HG03045 (cell line): Measurements from ENCODE around the gene DNAH17.

Source experiments
- ATAC-seq: cut with Tn5 transposase; IDR thresholded peaks from one replicate; pipeline ENCODE4 v1.9.1; 2021; ENCODE audit warnings: mild to moderate bottlenecking, moderate library complexity; ENCODE audit not compliant: unreplicated experiment

The DNAH17 gene

DNA sequence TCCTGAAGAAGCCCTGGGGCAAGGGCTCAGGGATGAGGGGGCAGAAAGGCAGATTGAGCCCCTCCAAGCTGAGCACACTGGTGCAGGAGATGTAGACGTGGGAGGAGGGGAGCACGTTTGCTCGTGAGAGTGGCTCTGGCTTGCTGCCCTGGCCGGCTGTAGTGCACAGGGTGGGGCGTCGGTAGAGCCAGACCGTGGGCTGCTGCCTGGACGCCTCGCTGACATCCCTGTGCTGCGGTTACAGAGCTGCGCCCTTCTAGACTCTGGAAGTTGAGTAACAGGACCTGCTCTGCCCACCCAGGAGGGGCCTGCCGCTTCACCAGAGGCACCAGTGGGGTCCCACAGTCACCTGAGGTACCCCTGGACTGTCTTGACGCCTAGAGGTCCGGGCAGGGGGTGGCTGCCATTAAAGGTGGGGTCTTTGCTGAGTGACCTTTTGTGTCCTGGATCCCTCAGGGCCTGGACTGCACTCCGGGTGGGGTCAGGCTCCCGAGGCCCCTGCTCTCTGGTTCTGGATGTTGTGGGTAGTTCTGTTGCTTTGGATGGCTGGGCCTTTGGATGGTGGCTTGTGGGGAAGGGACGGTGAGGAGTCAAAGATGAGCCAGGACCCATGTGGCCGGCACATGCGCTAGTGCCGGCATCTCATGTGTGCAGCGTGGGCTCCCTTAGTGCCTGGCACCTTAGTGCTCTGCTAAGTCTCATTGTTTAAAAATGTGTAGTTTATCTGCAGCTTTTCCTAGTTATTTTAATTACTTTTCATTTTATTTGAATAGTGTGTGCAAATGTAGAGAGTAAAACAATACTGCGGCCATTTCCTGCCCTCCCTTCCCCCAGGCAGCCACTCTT, 157.0 kb downstream of the DNAH17 start:
- no peak for ATAC-seq

GRCh38 chr17:78418326-78419026, 158.7 kb downstream of the DNAH17 start:
- ATAC-seq = no peak

DNA sequence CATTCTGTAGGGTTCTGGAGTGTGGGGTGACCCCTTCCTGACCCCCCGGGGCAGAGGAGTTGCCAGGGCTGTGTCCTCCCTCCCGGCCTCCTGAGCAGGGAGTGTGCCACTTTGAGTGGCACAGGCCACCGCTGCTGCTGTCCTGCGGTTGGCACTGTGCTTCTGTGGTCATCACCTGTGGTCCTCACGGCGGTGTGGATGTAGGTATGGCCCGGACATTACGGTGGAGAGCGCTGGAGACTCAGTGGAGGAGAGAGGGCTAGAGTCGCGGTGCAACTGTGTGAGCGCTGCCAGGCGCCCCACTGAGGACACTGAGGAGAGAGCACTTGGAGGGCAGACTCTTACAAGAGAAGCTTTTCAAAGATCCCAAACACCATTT, 159.7 kb downstream of the DNAH17 start:
- ATAC-seq = no peak

DNA sequence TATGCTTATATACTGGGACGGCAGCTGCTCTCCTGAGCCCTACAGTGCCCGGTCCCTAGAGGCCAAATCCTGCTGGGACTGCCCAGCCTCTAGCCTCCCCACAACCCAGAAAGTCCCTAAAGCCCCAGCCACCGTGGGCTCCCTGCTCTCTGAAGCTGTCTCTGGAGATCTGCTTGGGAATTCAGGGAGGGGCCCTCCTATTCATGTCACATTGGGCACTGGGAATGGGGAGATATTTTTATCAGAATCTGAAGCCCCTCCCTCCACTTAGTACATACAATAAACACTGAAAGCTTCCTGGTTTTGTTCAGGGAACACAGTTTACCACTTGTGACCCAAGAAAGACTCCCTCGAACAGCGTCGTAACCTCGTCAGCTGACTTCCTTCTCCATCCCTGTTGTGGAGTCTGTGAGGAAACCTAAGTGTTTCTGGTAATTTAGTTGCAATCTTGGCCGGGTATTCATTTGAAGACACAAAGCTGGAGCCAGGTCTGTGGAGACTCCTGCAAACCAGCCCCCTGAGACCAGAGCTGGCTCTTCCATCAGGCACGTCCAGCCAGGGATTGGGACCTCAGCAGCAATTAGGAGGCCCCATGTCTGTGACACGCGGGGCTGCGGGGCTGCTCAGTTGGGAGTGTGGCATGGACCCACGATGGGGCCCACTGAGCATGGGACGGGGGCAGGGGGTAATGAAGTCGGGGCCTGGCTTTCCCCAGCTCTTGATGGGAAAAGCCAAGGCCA, 160.2 kb downstream of the DNAH17 start:
- no peak for ATAC-seq

DNA sequence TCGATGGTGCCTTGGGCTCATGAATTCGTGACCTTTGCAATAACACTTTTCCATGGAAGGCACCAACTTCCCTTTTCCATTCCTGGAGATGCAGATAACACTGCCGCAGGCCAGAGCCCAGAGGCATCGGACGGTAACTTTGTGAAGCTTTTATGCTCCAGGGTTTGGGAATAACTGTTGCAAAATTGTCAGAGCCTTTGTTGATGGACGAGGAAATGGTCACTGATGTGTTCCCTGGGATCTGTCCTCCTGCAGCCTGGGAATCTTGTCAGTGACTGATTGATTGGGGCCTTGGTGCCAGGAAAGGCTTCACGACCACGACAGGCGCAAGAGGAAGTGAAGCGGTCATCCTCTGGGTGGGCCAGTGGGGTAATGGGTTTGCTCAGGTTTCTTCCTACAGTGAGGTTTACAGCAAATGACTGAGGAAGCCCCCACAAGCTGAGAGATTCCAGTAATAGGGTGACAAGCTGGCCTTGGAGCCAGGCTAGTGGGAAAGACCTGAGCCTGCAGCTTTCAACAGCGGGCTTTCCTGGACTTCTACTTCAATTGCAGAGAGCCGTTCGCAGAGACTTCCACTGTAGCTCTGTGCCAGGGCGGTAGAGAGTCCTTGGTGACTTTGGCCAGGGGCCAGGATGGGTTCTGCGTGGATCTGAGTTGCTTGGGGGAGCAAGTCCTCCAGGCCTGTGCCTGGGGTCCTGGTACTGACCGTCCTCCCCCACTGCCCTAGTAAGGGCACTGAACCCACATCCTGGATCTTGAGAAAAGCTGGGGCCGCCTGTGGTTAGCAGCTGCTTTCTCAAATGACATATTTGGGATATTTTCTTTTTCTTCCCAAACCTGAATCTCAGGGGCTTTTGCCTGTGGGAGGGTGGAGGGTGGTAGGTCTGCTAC, 161.1 kb downstream of the DNAH17 start:
- ATAC-seq = no peak

GRCh38 chr17:78414178-78415162, 162.7 kb downstream of the DNAH17 start:
- ATAC-seq = no peak

GRCh38 chr17:78412403-78412802, 164.8 kb downstream of the DNAH17 start:
- ATAC-seq = no peak

DNA sequence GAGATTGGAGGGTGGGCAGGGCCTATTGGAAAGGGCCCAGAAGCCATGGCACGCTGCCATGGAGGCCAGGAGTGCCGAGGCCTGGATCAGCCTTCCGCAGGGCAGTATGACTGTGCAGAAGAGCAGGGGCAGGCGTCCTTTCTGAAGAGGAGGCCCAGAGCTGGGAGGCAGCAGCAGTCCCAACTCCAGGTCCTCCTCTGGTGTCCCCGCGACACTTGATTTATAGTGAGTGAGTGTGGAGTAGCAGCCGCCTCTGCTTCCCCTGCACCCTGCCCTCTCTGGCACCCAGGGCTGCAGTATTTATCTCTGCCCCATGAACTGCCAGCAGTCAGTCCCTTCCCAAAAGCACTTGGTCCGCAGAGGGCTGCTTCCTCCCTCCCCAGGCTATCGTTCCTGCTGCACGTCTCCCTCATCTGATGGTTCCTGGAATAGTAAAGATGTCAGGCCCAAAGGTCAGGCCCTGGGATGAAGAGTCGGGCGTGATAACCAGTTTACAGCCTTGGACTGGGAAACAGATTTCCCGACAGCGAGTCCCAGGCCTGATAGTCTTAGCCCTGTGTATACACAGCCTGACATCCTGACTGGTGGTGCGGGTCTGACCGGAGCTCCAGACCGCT, 165.8 kb downstream of the DNAH17 start:
- no peak for ATAC-seq

- no peak for ATAC-seq
Observed at GRCh38 chr17:78409191-78409928, 167.8 kb downstream of the DNAH17 start.

GRCh38 chr17:78408476-78409050, 168.6 kb downstream of the DNAH17 start:
- ATAC-seq = no peak

DNA sequence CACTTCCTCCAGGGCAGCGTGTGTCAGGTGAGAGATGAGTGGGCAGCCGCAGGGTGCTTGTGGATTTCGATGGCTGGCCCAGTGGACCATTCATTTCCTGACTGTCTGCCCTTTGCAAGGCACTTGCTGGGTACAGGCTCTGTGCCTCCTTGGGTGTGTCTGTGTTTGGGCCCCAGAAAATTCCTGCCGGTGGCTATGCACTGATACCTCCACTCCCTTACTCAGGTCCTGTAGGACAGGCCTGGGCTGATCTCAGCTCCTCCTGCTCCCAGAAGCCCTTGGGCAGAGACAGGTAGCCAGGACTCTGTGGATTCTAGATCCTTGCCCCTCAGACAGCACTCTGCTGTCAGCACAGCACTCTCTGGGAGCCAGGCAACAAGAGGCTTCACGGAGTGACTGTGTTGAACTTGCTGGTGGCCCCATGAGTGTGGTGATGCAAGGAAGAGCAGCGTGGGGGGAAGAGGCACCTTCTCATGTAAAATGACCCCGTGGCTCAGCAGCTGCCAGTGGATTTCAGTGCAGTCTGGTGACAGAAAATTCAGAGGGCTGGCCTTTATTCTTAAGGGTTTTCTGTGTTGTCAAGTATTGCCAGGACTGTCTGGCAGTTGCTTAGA, 169.7 kb downstream of the DNAH17 start:
- ATAC-seq = no peak

DNA sequence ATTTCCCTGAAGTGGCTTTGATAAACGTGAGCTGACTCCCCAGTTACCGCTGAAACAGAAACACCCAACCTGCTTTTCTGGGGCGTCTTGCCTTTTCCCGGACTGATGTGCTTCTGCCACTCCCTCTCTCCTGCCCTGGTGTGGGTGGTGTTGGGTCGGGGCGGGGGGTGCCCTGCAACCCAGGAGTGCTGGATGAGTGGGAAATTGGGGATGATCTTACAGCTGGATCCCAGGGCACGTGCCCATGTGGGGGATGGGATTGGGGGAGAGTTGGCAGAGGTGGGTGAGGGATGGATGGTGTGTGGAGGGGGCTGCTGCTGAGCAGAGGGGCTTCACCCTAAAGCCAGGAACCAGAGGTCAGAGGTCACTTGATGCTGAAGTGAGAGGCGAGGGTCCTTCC, 170.3 kb downstream of the DNAH17 start:
- no peak for ATAC-seq

GRCh38 chr17:78406396-78406795, 170.8 kb downstream of the DNAH17 start:
- ATAC-seq = no peak

DNA sequence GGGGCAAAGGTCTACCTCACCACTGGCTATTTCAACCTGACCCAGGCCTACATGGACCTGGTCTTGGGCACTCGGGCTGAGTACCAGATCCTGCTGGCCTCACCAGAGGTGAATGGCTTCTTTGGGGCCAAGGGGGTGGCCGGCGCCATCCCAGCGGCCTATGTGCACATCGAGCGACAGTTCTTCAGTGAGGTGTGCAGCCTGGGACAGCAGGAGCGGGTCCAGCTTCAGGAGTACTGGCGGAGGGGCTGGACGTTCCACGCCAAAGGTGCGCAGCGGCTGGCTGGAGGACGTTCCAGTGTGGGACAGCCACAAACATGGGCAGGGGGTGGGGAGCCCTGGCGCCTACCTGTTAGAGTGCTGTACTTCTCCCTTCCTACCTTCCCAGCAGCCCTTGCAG, 173.4 kb downstream of the DNAH17 start:
- no peak for ATAC-seq

DNA sequence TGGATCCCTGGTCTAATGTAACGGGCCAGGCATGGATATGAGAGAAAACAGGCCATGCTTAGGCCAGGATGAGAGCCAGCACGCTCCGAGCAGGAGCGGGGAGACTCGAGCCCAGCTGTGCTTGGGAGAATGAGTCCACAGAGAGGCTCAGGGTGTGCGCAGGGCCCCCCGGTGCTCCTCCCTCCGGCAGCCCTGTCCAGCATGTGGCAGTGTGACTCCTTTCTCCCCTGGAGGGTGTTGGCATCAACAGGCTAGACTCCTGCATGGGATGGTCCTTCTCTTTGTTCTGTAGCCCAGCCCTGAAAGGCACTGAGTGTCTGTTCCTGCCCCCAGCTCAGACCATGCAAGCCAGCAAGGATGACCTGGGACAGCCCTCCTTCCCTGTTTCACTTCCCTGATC, 175.3 kb downstream of the DNAH17 start:
- ATAC-seq = no peak

DNA sequence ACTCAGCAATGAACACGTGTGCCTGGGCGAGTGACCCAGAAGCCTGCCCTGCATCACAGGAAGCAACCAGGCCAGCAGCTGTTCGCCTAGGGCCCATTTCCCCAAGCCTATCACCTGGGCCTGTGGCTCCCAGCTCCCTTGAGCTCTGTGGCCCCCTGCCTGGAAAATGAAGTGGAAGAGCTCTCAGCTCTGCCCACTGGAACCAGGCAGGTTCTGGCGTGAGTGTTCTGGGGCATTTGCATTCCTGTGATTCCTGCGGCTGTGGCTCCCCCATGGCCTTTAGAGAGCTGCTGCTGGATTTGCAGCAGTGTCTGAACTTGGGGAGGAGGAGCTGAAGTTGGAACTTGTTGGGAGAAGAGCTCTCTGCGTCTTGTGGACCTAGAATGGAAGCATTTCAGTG, 175.9 kb downstream of the DNAH17 start:
- no peak for ATAC-seq

- ATAC-seq = no peak
Observed at GRCh38 chr17:78400581-78401240, 176.5 kb downstream of the DNAH17 start.
